ENCODE data around the gene BANP.

GRCh38 chr16:87974178-87974577, 22.9 kb downstream of the BANP start:
- TF ChIP-seq POLR2A (IDR thresholded peaks at IDR 0.05) = no peak
- no peak for TF ChIP-seq CTCF (IDR thresholded peaks at IDR 0.05)
